AG09319 (cell line): Measurements from ENCODE around the gene SLC27A5.
A peak's percentile ranks its signal among the peaks of the same experiment; 100 is the strongest.
"Not testable (repeated sequence)": the region's sequence is repeated elsewhere in the genome, so short reads cannot be mapped to it uniquely, and the experiment has no call there.

ENCODE experiments used
- DNase-seq: peaks from one replicate; pipeline ENCODE4 v3.0.0-alpha.2; 2010; ENCODE audit warnings: low read depth; ENCODE audit errors: extremely low read depth
- CTCF ChIP-seq: IDR thresholded peaks from 2 replicates; pipeline ENCODE4 v1.5.1; 2011; ENCODE audit warnings: low read depth, mild to moderate bottlenecking, inconsistent platforms, low read length, moderate library complexity

Gene SLC27A5

DNA sequence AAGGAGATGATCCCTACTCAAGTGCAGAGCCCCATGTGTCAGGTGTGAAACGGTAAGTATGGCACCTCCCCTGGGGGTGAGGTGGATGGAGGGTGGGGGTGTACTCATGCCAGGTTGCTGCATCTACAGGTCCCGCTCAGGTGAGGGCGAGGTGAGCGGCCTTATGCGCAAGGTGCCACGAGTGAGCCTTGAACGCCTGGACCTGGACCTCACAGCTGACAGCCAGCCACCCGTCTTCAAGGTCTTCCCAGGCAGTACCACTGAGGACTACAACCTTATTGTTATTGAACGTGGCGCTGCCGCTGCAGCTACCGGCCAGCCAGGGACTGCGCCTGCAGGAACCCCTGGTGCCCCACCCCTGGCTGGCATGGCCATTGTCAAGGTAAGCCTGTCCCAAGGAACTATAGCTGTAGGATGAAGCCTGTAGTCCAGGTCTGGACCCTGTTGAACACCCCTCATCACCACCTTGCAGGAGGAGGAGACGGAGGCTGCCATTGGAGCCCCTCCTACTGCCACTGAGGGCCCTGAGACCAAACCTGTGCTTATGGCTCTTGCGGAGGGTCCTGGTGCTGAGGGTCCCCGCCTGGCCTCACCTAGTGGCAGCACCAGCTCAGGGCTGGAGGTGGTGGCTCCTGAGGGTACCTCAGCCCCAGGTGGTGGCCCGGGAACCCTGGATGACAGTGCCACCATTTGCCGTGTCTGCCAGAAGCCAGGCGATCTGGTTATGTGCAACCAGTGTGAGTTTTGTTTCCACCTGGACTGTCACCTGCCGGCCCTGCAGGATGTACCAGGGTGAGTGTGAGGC lies 37.3 kb upstream of the SLC27A5 start:
- DNase-seq, result no peak
- no peak for TF ChIP-seq CTCF

DNA sequence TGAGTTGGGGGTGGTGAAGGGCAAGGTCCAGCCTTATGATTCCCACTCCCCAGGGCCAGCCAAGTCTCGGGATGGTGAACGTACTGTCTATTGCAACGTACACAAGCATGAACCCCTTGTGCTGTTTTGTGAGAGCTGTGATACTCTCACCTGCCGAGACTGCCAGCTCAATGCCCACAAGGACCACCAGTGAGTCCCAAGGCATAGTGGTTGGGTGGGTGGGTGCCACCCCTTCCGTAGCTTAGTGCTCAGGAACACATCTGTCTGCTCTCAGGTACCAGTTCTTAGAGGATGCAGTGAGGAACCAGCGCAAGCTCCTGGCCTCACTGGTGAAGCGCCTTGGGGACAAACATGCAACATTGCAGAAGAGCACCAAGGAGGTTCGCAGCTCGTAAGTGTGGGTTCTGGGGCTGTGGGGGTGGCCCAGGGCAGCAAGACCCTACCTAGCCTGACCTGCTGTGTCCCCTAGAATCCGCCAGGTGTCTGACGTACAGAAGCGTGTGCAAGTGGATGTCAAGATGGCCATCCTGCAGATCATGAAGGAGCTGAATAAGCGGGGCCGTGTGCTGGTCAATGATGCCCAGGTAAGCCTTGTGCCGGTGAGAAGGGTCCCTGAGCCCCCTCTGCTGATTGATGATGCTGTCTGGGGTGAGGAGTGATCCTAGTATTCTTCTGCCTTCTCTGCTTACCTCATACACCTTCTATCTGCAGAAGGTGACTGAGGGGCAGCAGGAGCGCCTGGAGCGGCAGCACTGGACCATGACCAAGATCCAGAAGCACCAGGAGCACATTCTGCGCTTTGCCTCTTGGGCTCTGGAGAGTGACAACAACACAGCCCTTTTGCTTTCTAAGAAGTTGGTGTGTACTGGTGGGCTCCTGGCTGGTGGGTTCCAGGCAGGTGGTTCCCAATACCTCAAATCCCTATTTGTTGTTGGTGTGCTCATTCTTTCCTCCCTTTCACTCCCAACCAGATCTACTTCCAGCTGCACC lies 35.8 kb upstream of the SLC27A5 start:
- TF ChIP-seq CTCF, result no peak

GRCh38 chr19:58546019-58546530 lies 34.3 kb upstream of the SLC27A5 start:
- no peak for TF ChIP-seq CTCF
- DNase-seq, result no peak

More for the DNA sequence above, 35.8 kb upstream of the SLC27A5 start:
- DNase-seq, result no peak

GRCh38 chr19:58545286-58546018 lies 33.7 kb upstream of the SLC27A5 start:
- DNase-seq, result no peak
- no peak for TF ChIP-seq CTCF

DNA sequence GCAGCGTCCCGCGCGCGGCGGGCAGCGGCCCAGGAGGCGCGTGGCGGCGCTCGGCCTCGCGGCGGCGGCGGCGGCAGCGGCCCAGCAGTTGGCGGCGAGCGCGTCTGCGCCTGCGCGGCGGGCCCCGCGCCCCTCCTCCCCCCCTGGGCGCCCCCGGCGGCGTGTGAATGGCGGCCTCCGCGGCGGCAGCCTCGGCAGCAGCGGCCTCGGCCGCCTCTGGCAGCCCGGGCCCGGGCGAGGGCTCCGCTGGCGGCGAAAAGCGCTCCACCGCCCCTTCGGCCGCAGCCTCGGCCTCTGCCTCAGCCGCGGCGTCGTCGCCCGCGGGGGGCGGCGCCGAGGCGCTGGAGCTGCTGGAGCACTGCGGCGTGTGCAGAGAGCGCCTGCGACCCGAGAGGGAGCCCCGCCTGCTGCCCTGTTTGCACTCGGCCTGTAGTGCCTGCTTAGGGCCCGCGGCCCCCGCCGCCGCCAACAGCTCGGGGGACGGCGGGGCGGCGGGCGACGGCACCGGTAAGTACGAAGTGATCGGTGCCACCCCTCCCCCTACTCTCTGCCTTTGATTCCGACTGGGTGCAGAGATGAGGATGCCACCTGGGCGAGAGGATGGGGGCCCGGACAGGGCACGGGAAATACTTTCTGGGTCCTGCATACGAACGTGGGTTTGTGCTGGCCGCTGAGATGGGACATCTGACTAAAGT lies 32.9 kb upstream of the SLC27A5 start:
- no peak for DNase-seq
- no peak for TF ChIP-seq CTCF

GRCh38 chr19:58543826-58544590 lies 32.2 kb upstream of the SLC27A5 start, which contains the start of gene TRIM28:
TSS of gene TRIM28 (plus strand) at chr19:58544064. CDS start at chr19:58544758, 694 bp downstream.
- no peak for TF ChIP-seq CTCF

DNA sequence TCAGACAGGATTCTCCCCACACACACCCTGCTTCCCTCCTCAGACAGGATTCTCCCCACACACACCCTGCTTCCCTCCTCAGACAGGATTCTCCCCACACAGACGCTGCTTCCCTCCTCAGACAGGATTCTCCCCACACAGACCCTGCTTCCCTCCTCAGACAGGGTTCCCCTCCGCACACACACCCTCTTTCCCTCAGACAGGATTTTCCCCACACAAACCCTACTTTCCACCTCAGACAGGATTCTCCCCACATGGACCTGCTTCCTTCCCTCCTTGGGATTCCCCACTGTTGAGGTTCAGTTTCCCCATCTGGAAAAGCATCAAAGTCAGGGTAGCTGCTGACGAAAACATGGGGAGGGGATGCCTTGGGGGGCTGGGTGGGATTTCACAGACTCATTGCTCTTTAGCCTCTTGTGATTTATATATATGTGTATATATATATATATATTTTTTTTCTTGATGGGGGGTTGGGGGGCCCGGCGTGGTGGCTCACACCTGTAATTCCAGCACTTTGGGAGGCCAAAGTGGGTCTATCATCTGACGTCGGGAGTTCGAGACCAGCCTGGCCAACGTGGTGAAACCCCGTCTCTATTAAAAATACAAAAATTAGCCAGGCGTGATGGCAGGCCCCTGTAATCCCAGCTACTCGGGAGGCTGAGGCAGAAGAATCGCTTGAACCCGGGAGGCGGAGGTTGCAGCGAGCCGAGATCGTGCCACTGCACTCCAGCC lies 31.0 kb upstream of the SLC27A5 start:
- DNase-seq, result not testable (repeated sequence)

More at GRCh38 chr19:58543826-58544590, 32.2 kb upstream of the SLC27A5 start, which contains the start of gene TRIM28:
- peak; percentile 98 for DNase-seq

GRCh38 chr19:58539169-58539559 lies 27.4 kb upstream of the SLC27A5 start:
- not testable (repeated sequence) for DNase-seq
